ENCODE measurements around the gene ENAH.
A peak's percentile ranks its signal among the peaks of the same experiment; 100 is the strongest.
"Not testable (repeated sequence)": the region's sequence is repeated elsewhere in the genome, so short reads cannot be mapped to it uniquely, and the experiment has no call there.

The ENAH gene

DNA sequence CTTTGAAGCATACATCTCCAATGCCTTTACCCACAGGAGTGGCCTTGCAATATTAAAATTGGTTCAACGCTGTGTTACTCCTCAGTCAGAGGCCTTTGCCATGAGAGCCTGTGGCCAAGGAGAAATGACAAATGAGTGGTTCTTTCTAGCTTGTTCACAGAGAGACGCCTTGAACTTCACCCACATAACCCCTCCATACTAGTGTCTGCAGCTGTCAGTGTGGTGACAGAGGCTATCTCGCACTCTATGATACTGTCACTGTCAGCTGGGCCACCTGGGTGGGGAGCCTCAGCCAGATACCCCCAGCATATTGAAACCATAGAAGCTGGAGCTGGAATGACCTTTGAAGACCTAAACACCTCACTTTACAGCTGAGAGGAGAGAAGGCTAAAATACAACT, 167.7 kb downstream of the ENAH start:
- DNase-seq, result no peak

DNA sequence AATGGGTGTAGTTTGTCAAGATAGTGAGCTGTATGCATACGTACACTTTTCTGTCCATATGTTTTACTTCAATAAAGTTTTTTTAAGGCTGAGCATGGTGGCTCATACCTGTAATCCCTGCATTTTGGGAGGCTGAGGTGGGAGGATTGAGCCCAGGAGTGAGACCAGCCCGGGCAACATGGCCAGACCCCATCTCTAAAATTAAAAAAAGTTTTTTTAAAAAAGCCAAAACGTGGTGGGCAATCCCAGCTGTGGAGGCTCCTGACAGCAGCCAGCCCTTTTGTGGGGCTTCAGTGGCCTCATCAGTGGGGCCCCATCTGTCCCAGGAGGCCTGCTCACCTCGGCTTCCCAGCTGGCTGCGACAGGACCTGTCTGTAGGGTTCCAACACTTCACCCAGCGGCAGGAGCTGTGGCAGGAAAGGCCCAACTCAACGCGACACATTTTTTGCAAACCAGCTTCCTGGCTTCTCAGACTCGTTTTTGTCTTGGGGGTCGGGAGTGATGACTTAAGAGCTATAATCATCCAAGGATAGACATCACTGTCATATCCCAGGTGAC, 168.2 kb downstream of the ENAH start:
- no peak for DNase-seq

DNA sequence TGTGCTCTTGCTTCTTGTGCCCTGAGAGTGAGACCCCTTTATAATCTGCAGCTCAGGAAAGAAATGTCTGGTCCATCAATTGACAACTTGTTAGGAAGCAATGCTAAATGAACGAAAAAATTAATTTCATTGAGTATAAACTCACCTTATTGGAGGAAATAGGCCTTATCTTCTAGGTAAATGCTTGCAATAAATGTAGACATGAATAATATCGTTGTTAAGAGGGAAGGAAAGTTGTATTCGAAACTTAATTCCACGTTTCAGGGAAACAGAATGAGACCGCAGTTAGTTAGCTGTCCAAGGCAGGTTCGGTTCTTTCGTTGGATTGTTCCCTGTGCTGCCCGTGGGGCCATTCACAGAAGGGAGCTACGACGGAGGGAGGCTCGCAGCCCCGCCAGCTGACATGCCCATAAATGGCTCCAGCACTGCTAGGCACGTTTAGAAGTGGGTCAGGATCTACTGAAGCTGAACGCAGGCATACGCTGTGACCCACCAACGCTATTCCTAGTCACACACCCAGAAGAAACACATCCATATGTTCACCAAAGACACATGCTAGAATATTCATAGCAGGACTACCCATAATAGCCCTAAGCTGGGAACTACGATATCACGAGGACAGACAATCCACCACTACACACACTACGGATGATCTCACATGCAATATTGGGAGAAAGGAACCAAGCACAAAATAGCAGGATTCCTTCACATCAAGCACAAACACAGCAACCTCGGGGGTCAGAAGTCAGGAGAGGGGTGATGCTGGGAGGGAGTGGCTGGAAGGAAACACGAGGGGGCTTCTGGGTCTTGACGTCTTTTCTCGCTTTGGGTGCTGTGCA, 168.9 kb downstream of the ENAH start:
- DNase-seq, result no peak

DNA sequence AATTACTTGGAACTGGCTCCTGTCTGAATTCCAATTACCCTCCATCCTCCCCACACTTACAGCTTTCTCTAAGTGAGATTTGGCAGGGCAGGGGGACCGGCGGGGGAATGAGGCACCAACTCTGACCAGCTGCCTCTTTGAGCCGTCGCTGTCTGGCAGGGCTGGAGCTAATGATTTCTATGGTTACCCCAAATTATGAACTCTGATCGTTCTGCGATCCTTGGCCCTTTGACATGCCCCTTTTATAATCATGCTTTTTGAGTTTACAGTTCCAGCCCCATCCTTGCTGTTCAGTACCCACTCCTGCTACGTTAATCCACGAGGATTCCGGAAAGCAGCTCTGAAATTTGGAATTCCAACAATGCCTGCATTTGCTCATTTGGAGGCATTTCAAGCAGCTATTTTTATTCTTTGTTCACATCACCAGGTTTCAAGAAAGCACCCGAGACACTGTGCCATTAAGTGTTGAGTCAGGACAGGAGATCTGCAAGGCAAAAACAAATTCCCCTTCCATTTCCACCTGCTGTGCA, 170.4 kb downstream of the ENAH start:
- no peak for DNase-seq

DNA sequence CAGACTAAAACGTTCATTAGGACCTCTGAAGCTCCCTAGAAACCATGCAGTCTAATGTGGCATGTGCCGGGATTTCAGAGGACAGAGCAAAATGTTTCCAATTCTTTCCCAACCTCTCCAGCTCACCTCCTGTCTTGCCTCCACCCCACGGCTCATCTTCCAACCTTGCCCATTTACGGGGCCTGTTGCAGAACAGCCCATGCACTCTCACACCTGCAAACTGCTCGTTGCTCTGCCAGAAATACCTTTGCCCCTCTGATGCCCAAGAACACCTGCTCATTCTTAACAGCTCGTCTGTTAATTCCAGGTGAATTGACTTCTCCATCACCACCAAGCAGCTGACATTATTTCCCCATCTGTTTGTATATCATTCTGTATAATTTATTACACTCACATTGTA, 171.2 kb downstream of the ENAH start:
- DNase-seq, result no peak

DNA sequence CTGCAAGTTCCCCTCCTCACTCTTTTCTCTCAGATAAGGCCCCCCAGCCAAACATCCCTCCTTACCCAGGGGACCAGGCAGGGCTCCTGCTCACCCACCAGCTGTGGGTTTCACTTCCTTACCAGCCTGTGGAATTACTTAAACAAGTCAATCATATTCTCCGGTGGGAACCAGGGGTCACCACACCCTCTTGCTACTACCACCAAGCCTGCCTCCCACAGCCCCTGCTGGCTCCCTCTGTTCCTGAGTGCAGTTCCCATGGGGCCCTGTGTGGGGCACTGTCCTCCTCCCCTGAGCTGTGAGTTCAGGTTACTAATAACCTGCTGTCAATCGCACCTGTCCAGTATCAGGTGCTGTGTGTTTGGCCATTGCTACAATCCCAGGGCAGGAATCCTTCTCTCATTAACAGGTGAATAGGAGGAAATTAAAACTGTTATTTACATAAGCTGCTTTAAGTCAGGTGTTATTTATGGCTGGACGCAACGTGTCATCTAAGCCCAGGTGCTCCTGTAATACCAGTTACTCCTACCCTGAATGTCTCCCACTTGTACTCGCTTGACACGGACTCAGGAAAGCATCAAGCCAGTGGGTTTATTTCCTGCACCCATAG, 172.0 kb downstream of the ENAH start:
- DNase-seq, result peak; percentile 33

DNA sequence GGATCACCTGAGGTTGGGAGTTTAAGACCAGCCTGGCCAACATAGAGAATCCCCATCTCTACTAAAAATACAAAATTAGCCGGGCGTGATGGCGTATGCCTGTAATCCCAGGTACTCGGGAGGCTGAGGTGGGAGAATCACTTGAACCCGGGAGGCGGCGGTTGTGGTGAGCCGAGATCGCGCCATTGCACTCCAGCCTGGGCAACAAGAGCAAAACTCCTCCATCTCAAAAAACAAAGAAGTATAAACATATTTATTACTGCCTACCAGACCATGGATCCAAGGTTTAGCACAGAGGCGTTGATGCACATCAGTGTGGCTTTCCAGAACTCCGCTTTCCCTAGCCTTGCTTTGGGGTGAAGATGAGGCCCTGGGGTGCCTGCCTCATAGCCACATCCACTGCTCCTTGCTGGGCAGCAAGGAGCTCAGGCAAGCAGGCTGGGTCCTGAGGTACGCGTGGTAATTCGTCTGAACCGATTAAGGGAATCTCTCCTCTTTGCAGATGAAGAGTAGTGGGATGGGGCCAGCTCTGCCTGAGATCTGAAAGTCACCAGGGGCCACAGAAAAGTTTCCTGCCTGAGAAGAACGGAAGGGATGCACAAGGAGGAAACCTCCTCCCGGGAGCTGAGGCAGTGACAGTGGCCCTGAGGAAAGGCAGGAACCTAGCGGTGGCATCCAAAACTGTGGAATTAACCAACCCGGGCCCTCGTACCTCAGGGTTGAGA, 172.8 kb downstream of the ENAH start:
- no peak for DNase-seq

DNA sequence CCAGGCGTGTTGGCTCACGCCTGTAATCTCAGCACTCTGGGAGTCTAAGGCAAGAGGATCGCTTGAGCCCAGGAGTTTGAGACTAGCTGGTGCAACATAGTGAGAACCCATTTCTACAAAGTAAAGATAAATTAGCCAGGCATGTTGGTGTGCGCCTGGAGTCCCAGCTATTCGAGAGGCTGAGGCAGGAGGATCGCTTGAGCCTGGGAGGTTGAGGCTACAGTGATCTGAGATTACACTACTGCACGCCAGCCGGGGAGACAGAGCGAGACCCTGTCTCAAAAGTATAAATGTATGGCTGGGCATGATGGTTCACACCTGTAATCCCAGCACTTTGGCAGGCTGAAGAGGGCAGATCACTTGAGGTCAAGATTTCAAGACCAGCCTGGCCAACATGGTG, 173.6 kb downstream of the ENAH start:
- DNase-seq, result no peak

DNA sequence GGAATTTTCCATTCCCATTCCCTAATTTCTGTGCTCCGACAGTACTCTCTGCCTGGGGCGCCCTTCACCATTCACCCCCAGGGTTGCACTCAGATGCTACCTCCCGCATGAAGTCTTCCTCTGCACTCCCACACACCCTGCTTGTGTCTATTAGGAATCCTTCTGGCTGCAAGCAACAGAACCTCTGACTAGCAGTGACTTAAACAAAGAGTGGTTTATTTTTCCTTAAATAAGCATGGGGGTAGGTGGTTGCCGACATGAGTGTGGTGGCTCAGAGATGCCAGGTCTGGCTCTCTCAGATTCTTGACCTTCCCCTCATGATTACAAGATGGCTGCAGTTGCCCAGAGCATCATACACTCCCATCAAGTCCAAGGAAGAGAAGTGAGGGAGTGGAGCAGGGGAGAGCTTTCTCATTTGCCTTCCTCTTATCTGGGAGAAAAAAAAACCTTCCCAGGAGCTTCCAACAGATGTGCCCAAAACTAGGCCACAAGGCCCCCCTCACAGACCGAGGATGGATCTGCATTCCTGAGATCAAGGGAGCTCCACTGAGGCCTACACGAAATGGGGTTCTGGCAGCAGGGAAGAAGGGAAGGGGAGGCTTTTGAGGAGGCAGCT, 175.5 kb downstream of the ENAH start:
- DNase-seq, result no peak

DNA sequence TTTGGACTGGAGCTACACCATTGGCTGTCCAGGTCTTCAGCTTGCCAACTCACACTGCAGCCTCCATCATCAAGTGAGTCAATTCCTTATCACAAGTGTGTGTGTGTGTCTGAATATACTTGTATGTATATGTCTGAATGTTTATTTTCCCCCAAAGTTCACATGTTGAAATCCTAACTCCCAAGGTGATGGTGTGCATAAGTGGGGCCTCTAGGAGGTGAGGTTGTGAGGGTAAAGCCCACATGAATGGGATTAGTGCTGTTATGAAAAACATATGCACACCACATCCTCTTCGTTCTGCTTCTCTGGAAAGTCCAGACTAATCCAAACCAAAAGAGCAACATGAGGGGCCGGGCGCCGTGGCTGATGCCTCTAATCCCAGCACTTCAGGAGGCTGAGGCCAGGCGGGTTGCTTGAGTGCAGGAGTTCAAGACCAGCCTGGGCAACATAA, 176.4 kb downstream of the ENAH start:
- no peak for DNase-seq

DNA sequence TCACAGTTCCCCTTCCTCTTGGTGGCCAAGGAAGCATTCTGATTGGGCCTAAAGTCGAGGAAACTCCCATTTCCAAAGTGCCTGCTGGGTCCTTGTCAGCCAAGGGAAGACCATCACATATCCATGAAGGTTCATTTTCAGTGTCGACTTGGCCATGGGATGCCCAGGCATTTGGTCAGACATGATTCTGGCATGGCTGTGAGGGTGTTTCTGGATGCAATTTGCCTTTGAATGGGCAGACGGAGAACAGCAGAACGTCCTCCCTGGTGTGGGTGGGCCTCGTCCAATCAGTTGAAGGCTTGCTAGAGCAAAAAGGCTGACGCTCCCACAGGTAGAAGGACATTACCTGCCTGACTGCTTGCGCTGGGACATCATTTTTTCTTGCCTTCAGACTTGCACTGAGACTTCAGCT, 176.8 kb downstream of the ENAH start:
- DNase-seq, result no peak

DNA sequence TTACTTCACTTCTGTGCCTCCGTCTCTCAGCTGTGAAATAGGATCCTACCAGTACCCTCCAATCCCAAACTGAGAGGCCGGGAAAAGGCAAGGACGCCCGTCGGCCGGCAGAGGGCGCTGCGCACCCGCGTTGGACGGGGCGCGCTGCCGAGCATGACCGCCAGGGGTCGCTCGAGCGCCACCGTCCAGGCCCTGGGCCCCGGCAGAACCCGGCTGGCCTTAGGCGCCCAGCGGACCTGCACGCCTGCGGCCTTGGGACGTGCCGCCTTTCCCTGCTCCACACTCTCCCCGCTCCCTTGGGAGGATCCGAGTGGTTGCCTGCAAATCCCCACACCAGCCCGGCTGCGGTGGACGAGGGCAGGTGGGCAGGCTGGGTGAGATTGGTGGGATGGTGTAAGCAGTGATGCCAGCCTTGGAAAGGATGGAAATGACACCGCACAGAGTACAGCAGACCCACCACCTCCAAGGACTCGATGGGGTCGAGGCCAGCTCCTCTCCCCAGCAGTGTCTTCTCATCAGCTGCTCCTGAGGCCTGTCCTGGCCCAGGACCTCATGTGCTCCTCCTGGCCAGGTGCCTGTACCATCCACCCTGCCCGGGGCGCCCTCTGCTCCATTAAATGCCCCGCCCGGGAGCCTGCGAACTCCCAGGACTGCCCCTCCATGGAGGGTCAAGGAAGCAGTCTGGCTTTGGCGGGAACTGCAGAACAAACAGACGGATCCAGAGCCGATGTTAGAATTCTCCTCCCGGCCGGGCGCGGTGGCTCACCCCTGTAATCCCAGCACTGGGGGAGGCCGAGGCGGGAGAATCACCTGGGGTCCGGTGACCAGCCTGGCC, 177.7 kb downstream of the ENAH start:
- peak; percentile 63 for DNase-seq

DNA sequence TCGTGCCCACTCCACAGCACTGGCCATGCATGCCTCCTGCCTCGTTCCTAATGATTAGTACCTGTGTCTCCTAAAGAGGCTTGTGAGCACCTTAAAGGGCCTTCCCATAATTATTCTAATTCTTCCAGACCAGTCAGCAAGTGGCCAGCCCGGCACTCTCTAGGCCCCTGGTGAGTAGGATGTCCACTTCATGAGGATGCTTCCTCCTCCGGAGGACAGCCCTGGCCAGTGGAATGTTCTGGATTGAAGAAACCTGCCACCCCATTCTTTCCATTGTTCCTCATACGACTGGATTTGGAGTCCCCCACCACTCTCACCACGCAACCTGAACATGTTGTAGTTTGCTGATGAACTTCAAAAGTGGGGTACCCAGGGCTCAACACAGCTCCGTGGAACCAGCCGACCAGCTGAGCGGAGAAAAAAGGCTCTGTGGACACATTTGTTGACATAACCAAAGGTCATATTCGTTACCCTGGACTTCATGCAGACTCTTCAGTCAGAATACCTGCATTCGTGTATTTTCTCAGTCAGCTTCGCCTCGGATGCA, 178.4 kb downstream of the ENAH start:
- no peak for DNase-seq

DNA sequence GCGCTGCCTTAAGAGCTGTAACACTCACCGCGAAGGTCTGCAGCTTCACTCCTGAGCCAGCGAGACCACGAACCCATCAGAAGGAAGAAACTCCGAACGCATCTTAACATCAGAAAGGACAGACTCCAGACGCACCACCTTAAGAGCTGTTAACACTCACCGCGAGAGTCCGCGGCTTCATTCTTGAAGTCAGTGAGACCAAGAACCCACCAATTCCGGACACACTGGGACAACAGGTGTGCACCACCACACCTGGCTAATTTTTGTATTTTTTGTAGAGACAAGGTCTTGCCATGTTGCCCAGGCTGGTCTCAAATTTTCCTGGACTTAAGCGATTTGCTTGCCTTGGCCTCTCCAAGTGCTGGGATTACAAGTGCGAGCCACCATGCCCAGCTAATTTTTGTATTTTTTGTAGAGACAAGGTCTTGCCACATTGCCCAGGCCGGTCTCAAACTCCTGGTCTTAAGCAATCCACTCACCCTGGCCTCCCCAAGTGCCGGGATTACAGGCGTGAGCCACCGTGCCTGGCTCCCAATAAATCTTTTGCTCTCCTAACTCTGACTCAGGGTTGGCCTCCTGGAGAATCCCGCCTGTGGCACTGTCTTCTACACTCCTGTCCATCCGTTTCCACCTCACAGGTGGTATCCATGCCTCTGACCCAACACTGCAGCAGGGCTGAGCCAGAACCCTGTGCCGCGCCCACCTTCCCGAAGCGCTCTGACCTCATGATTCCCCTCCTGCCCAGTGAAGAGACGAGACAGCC, 179.1 kb downstream of the ENAH start:
- DNase-seq, result not testable (repeated sequence)

DNA sequence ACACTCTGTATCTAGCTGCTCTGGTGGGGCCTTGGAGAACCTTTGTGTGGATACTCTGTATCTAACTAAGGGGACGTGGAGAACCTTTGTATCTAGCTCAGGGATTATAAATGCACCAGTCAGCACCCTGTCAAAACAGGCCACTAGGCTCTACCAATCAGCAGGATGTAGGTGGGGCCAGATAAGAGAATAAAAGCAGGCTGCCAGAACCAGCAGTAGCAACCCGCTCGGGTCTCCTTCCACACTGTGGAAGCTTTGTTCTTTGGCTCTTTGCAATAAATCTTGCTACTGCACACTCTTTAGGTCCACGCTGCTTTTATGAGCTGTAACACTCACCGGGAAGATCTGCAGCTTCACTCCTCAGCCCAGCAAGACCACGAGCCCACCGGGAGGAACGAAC, 179.7 kb downstream of the ENAH start:
- DNase-seq, result peak; percentile 41

DNA sequence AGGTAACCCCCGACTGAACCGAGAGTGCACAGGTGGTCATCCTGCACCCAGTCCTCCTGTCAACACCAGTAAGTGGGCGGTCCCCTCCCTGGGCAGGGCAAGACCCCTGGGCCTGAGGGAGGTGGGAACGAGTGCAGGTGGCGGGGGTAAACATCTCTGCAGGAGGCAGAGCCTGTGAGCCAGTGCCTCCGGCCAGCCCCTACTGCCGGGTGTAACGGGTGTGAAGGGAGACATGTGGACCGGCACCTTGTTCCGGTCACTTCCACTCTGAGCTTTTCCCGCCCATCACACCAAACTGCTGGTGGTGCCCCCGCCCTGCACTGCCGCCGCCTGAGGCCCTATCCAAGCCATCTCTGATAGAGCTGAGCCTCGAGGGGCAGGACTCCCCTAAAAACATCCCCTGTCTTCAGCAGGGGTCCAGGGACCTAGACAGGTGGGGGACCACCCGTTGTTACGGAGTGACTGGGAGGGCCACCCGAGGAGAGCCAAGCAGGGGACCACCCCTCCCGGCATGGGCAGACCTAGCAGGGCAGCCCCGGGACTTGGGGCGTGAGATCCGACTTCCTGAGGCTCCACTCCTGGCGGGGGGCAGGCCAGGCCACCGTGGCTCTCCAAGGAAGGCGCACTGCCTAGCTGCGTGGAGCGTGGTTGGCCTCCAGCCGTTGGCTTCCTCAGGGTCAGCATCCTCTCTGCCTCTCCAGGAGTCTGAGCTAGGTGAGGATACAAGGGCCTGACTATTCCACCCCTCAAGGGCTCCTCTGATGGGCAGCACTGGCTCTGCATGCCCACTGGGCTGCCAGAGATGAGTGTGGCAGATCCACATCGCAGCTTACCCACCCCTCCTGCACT, 181.2 kb downstream of the ENAH start:
- DNase-seq, result no peak

DNA sequence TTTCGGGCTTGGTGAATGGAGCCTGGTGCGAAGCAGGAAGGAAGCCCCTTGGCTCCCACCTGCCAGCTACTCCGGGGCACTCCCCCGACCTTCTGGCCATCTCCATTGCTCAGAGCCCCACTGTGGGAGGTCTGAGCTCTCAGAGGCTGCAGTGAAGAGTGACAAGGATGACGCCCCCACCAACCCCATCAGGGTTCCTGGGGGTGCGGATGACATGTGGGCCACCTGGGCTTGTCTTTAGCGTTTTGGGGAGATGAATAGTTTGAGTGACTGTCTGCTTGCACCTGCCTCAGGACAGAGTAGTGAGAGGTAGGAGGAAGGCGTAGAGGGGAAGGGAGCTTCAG, 181.8 kb downstream of the ENAH start:
- DNase-seq, result no peak

DNA sequence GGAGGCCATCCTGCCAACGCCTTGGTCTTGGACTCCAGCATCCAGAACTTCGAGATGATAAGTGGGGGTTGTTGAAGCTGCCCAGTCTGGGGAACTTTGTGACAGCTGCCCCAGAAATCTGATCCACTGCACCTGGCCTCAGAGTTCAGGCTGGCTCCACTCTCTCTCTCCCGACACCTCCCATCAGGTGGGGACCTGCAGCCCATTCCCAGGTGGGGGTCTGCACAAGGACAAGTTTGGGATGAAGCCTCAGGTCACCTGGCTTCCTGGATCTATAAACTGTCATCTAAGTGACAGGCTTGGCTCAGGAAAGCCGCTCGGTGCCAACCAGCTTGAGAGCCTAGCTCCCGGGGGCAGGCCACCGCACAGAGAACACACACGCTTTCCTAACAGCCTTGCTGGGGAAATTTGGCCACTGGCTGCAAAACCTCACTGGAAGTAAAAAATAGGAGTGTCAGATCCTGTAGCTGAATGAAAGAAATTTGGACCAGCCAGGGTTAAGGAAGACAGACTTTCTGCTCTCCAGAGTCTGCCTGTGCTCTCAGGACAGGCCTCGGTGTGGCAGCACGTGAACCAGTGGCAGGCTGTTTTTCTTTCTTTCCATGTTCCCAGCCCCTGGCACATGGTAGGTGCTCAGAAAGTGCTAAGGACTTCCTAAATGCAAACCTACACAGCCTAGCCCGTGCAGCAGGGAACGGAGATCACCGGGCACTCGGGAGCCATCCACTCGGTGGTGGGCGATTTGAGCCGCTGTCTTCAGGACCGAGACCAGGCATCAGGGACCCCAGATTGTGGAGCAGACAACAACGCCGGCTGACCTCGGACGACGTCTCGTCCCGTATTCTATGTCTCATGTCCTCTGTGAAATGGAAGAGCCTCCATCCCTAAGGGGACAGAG, 182.5 kb downstream of the ENAH start:
- DNase-seq, result no peak

DNA sequence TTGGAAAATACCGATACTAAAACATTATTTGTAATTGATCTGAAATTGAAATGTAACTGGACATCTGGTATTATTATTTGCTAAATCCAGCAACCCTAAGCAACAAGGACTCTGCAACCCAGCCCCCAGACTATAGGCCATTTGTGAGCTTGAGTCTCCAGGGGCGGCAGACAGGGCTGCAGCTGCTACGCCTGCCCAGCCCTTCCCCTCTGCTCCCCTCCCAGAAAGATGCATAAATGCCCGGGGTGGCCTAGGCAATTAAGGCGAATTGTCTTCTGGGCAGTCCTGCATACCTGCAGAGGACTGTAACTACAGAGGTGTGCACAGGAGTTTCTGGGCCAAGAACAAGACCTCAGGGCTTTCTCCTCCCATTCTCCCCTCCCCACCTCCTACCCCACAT, 183.9 kb downstream of the ENAH start:
- DNase-seq, result no peak

Data from activated CD4-positive, alpha-beta T cell treated with anti-CD3 and anti-CD28 coated beads, Interleukin-2, amount 50 U/mL, for 16 hours (primary cell).